Left cardiac atrium (tissue), 4 donors: ENCODE results near the gene RANGAP1. TPM values are rescaled to one million over a fixed set of nuclear protein-coding genes. Genes with fewer than 3 reads are reported as not detected.

Experiments used
- ATAC-seq, 2 donors: fragments of 200-7000 bp; cut with Tn5 transposase; one replicate each; pipeline ENCODE4 v1.9.1; 2020; ENCODE audit warnings: mild to moderate bottlenecking in 2 of 2, moderate library complexity in 2 of 2
- DNase-seq: peaks from one replicate; pipeline ENCODE4 v3.0.0-alpha.2; 2020
- intact Hi-C, 2 donors: fragments of 100-400 bp; cut with DNase I; formaldehyde crosslinking; loops; one replicate each; pipeline versions ENCODE4 v1.14.1 to v1.15.1; 2022 to 2023
- long read RNA-seq: library from polyadenylated mRNA; unstranded; transcript quantifications from one replicate; pipeline ENCODE4 v2.0.0, GENCODE V29; 2021
- total RNA-seq, 2 donors: library from RNA; stranded (reverse); fragmentation: NEBNext Ultra II Directional; extraction: Animal tissue kit (Norgen Biotek cat#: 25700); gene quantifications; one replicate each; pipeline ENCODE4 v1.2.1, GENCODE V29; 2021
- donor health status: DM: no; HTN: yes; CAD: no.
- donor health status: DM: no; HTN: yes; CAD: no; lungs with severe emphysema.
- donor health status: DM: yes; HTN: yes; CAD: no.
- donor health status: Dilated cardiomyopathy.

The RANGAP1 gene, protein sequence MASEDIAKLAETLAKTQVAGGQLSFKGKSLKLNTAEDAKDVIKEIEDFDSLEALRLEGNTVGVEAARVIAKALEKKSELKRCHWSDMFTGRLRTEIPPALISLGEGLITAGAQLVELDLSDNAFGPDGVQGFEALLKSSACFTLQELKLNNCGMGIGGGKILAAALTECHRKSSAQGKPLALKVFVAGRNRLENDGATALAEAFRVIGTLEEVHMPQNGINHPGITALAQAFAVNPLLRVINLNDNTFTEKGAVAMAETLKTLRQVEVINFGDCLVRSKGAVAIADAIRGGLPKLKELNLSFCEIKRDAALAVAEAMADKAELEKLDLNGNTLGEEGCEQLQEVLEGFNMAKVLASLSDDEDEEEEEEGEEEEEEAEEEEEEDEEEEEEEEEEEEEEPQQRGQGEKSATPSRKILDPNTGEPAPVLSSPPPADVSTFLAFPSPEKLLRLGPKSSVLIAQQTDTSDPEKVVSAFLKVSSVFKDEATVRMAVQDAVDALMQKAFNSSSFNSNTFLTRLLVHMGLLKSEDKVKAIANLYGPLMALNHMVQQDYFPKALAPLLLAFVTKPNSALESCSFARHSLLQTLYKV
- total RNA-seq = 10 to 100 TPM; 33.7 to 34.0 TPM
- long read RNA-seq, transcript RANGAP1-201 (16 exons, 3,060 nt) = major isoform, 33 of 43 reads
- long read RNA-seq, partial matches to known transcripts = 6 of 43 reads
- long read RNA-seq, other reads (novel, unspliced or antisense) = 4 of 43 reads

DNA sequence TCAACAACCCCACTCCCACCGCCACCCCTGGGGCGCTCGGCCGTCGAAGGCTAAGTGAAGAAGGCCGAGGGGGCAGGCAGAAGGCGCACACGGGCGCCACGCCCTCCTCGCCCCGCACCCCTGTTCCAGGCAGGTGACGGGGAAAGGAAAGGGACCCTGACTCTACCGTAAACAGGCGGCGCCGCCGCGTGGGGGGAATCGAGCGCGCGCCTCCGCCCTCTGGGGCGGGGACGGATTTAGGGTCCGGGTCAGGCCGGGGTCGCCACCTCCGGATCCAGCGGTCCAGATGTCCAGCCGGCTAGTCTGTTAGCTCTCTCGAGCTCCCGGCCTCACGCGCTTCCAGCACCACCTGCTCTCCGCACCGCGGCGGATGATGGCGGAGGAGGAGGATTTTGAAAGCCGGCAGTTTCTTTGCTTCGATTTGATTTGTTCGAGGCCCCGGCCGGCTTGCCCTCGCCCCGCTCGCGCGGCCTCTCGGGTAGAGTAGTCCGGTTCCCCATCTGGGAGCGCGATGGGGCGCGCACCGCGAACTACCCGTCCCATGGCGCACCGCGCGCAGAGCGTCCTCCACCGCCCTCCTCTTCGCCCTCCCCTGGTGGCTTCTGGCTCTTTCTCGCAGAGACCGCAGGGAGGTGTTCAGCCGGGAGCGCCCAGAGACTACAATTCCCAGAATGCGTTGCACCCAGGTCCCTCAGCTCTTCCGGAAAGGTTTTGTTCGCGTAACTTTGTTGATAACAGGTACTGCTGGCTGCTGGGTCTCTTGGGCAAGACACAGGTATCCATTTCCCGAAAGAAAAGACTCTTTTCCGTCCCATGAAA lies at the start of gene RANGAP1:
RANGAP1 (minus strand) TSS at position 368 of the 819 bp plus-strand sequence. CDS start 5,143 bp downstream, outside the sequence.
- DNase-seq (peak; percentile 98), ATAC-seq (peak; percentile 99)
- intact Hi-C loops = loop anchor here in 1 of 2 donors (5.0 kb wide), 1 partner anchor 79 kb away; the partner anchor contains the start of gene L3MBTL2

DNA sequence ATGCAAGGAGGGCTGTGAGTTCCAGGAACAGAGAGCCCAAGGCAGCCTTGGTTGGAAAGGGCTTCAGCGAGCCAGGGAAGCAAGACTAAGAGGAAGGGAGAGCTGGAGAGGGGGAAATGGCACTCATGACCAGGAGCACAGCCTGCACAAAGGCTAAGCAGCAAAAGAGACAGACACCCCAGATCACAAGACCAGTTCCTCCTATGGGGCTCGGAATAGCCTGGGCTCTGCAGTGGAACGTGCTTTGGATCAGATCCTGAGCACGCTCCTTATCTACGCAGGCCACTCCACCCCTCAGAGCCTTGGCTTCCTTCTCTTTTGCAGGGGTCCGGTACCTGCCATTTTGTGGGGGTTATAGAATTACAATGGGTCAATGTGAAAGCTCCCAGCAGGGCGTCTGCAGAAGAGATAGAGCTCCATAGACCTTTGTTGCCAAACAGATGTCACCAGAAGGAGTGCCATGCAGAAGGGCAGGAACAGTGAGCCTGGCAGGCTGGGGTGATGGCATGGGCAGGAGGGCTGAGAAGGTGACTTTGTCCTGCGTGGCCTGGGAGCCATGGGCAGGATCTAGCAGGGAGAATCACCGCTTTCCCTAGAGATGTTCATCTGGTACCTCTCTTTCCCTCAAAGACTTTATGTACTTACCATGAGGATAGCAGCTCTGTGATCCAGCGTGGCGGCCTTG lies 49.1 kb upstream of the RANGAP1 start:
- intact Hi-C loops = no loop called here
- ATAC-seq (peak; percentile 26 to 51), DNase-seq (no peak)

DNA sequence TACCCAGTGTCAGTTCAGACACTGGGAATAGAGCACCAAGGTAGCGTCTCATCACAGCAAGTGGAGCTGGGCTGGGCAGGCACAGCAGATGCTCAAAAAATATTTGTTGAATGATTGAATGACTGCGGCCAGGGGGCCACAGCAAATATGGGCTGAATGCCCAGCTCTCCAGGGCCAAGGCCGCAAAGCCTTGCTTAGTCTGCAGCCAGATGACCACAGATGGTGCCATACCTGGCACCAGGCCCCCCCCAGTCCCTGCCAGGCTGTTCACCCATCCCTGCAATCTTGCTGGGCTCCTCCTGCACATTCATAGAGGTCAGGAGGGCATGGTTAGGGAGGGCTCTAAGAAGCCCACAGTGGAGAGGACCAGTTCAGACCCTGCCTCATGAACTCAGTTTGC lies 48.2 kb upstream of the RANGAP1 start:
- intact Hi-C loops = no loop called here

DNA sequence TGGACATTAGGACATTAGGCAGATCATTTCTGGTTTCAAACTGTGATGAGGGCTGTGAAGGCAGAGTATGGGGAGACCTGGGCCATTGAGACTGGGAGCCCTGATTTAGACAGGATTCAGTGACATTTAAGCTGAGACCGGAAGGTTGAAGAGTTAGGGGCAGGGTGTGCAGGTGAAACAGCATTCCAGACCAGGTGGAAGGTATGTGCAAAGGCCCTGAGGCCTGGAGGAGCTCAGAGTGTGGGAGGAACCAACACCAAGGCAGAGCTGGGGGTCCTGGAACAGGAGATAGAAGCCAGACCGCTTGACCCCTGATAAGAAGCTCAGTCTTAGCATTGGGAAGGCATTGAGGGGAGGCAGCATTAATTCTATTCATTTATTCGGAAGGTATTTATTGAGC lies 47.8 kb upstream of the RANGAP1 start:
- intact Hi-C loops = no loop called here
- ATAC-seq = no peak
- DNase-seq = no peak

More for the DNA sequence above, 48.2 kb upstream of the RANGAP1 start:
- peak; percentile 33 to 36 for ATAC-seq
- no peak for DNase-seq

DNA sequence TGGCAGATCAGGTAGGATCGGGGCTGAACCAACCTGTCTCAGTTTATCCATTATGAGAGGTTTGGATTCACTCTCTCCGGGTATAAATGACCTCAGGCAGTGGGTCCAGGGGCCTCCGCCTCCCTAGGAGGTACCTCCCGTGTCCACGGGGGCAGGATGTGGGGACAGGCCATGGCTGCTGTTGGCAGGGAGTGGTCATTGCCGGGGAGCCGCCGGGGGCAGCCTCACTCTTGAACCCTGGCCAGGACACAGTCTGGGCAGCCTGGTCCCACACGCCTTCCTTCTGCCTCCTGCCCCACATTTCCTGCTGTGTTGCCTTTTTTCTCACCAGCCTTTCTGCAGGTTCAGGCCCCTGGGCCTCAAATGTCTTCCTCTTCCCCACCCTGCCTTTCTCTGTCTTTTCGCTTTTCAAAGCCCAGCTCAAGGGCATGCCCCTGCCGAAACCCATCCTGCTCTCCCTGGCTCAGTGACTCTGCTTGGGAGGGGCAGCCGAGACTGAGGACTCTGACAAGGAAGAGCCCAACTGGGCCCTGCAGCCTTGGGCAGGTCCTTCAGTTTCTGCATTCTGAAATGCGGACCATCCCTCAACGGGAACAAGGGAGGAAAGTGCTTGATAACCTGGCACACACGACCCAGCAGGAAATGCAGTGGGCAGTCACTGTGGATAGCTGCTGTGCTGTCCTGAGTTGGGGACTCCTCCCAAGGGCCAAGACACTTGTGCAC lies 46.4 kb upstream of the RANGAP1 start:
- intact Hi-C loops = no loop called here
- DNase-seq (no peak), ATAC-seq (no peak)

DNA sequence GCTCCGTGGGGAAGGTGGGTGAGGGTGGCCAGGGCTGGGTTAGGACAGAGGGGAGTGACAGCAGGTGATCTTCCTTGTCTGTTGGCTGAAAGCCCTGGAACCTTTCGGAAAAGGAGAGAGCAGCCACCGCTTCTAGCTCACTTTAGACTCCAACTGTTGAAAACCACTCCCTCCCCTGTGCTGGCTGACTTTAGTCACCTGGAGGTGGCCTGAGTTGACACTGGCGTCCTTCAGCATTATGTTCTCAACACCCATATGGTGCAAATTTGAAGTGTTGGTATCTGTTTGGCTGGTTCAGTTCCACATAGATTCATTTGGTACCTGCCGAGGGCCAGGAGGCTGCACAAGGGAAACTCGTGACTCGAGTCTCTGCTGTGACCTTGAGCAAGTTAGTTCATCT lies 44.2 kb upstream of the RANGAP1 start:
- no peak for ATAC-seq
- intact Hi-C loops = no loop called here
- no peak for DNase-seq

DNA sequence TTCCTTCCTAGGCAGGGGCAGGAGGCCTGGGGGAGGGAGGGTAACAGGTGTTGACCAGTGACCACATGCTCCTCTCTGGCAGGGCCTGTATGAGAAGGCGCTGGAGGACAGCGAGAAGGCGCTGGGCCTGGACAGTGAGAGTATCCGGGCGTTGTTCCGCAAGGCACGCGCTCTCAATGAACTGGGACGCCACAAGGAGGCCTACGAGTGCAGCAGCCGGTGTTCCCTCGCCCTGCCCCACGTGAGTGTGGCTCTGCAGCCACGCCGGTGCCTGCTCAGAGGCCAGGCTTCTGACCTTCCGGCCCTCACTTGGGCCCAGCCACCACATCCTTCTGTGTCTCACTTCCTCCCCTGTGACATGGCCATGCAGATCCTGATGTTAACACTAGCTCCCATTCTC lies 41.1 kb upstream of the RANGAP1 start:
- ATAC-seq (peak in 1 of 2 donors; percentile 19), DNase-seq (no peak)
- intact Hi-C loops = no loop called here

DNA sequence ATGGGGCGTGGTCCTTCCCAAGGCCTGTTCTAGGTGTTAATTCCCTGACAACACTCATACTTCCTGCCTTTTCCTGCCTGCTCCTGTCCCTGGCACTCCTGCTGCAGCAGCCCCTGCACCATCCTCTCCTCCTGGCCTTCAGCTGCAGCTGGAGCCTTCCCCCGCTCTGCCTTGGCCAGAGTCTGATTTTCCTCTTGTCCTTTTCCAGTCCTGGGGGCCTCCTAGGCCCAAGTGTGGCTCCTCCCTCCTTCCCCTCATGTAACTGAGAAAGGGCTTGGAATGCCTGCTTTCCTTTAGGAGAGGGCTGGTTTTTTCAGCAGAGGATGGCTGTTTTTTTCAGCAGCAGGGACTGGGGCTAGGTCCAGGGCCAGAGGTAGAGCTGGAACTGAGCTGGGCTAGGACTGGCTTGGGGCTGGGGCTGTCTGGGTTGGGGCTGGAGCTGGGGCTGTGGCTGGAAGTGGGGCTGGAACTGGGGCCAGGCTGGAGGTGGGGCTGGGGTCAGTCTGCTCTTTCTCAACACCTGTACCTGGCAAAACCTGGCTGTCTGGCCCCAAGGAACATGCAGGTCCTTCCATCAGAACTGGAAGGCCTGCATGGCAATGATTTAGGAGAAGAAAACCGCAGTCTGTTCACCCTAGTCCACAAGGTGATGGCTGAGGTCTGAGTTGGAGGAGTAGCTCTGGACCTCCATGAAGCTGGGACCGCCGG lies 39.0 kb upstream of the RANGAP1 start:
- intact Hi-C loops = no loop called here
- no peak for ATAC-seq
- DNase-seq = no peak

DNA sequence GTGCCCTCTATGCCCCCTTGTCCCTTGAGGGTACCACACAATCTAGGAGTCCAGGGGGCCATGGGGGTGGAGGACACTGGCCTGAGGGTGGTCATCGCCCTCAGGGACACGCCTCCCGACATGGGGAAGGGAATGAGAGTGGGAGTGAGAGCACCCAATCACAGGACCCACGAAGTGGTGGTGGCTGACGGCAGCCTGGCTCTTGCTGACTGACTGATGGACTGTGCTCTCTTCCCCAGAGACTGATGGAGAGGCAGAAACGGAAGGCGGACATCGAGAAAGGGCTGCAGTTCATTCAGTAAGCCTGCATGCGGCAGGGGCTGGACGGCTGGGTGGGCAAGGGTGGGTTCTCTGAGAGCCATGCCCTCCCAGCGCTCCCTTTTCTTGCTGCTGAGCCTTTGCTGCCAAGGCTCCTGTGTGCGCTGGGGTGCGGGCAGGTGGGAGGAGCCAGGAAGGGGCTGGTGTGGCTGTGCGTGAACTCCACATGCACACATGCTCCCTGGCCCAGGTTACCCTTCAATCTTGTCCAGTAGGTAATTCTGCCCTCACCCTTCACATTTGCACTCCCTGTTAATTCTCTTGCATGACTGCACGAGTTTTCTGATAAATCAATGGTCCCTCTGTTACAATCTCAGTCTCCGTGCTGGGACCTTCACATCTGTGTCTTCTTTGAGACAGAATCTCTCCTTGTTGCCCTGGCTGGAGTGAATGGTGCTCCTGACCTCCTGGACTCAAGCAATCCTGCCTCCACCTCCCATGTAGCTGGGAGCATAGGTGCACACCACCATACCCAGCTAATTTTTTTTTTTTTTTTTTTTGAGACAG lies 34.6 kb upstream of the RANGAP1 start:
- intact Hi-C loops = no loop called here
- ATAC-seq = no peak

DNA sequence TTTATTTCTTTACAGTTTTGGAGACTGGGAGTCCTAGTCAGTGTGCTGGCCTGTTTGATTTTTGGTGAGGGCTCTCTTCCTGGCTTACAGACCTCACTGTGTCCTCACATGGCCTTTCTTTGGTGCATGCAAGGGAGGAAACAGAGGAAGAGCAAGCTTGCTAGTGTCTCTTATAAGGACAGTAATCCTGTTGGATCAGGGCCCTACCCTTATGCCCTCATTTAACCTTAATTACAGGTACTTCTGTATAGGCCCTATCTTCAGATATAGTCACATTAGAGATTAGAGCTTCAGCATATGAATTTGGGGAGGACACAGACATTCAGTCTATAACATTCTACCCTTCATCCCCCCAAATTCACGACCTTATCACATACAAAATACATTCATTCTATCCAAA lies 29.6 kb upstream of the RANGAP1 start:
- DNase-seq = no peak
- intact Hi-C loops = no loop called here
- no peak for ATAC-seq

More for the DNA sequence above, 34.6 kb upstream of the RANGAP1 start:
- DNase-seq = no peak

DNA sequence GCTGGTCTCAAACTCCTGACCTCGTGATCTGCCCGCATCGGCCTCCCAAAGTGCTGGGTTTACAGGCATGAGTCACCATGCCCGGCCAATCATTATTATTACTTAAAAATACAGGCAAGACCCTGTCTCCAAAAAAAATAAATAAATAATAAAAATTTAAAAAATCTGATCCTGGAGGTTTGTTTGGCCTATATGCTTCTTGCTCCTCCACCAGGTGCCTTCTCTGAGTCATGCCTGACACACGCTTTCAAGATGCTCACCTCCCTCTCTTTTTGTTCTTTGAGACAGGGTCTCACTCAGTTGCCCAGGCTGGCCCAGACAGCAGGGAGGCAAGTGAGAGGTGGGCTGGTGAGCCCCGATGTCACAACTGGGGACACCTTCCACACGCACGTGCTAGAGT lies 28.8 kb upstream of the RANGAP1 start:
- no peak for ATAC-seq
- intact Hi-C loops = no loop called here
- DNase-seq = no peak

DNA sequence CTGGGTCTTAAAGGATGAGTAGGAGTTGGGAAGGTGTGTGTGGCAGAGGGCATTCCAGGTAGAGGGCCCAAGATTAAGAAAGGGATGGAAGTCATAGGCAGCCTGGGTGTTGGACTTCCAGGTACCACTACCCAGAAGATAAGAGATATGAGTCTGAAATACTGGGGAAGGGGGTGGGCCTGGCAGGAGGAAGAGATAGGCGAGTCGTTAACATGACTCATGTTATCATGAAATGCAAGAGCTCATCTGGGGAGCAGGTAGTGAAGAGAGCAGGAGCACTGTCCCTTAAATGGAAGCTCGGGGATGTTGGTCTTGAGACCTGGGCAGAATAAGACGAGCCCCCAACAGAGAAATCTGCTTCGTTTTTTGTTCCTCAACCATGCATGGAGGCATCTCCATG lies 25.5 kb upstream of the RANGAP1 start:
- DNase-seq (no peak), ATAC-seq (no peak)
- intact Hi-C loops = no loop called here

DNA sequence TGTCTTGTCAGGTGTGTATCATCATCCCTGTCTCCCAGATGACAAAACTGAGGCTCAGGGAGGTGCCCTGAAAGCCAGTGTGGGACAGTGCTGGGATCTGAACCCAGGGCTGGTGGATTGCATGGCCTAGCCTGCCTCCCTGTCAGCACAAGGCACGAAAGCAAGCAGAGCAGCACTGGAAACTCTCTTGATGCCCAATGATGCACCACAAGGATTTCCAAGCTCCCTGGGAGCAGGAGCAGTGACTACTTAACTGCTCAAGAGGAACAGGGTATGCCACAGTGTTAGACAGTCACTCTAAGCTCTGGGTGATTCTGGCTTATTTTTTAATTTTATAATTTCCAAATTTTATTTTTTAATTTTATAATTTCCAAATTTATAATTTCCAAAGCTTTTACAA lies 24.3 kb upstream of the RANGAP1 start:
- DNase-seq = no peak
- no peak for ATAC-seq
- intact Hi-C loops = no loop called here

DNA sequence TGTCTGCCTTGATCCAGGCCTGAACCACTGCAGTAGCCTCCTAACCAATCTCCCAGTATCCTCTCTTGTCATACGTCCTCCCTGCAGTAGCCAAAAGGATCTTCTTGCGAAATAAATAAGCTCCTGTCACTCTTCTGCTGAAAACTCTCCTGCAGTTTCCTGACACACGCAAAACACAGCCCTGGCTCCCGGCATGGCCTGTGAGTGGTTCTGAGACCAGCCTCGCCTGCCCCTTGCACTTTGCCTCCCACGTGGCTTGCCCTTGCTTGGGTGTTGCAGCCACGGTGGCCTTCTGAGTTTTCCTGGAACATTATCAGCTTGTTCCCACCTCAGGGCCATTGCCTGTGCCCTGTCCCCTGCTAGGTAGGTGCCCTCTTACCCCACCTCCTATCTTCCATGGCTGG lies 22.6 kb upstream of the RANGAP1 start:
- no peak for DNase-seq
- intact Hi-C loops = loop anchor here in 1 of 2 donors (10.0 kb wide), 1 partner anchor 56 kb away; no protein-coding TSS in a partner anchor
- ATAC-seq = peak in 1 of 2 donors; percentile 81

DNA sequence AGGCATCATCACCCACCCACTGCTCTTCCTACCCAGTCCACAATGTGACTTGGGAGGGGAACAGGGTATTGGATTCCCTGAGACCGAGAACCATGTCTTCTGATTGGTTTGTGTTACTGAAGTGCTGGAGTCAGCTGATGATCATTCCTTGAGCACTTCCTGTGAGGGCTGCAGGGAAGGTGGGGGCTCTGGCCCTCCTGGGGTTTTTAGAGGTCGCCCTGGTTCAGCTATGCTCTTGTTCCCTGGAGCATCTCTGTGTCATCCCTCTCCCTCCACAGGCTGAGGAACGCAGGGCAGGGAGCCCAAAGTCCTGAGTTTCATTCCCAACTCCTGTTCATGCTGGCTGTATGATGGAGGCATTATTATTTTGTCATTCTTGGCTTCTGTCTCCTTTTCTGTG lies 22.1 kb upstream of the RANGAP1 start:
- DNase-seq (no peak), ATAC-seq (peak; percentile 40 to 54)
- intact Hi-C loops = loop anchor here in 1 of 2 donors (10.0 kb wide), 1 partner anchor 57 kb away; no protein-coding TSS in a partner anchor

DNA sequence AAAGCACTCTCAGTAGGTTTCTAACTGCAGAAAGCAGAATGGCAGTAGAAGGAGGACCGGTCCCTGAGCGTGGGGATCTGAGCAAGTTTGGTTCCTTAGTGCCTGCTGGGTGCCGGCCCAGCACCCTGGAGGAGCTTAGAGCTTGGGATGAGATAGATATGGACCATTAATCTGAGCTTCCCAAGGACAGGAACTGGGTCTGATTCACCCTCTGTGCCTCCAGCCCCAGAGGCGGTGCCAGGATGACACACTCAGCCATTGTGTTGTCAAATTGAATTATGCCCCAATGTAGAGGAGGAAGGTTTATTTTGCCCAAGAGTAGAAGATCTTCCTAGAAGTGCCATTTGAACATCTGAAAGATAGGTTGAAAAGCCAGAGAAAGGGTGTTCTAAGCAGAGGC lies 19.7 kb upstream of the RANGAP1 start:
- ATAC-seq (peak in 1 of 2 donors; percentile 37), DNase-seq (no peak)
- intact Hi-C loops = loop anchor here in 1 of 2 donors (10.0 kb wide), 1 partner anchor 59 kb away; no protein-coding TSS in a partner anchor

DNA sequence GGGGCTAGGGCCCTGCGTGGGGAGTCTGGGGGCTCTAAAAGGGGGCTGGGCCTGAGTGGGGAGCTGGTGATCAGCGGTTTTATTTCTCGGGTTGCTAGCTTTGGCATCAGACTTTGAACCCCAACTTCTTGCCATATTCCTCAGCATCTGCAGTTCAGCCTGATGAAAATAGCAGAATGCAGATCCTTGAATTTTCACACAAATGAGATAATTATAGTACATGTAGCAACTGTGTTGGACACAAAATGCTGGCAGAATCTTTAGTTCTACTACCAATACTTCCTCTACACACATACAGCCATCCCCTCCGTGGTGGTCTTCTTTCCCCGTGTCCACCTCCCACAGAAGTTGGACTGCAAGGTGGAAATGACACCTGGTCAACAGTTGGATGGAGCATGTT lies 16.8 kb upstream of the RANGAP1 start:
- intact Hi-C loops = loop anchor here in 1 of 2 donors (10.0 kb wide), 1 partner anchor 62 kb away; no protein-coding TSS in a partner anchor
- DNase-seq = no peak
- no peak for ATAC-seq
